Measurements from ENCODE around the gene SF3B2.

DNA sequence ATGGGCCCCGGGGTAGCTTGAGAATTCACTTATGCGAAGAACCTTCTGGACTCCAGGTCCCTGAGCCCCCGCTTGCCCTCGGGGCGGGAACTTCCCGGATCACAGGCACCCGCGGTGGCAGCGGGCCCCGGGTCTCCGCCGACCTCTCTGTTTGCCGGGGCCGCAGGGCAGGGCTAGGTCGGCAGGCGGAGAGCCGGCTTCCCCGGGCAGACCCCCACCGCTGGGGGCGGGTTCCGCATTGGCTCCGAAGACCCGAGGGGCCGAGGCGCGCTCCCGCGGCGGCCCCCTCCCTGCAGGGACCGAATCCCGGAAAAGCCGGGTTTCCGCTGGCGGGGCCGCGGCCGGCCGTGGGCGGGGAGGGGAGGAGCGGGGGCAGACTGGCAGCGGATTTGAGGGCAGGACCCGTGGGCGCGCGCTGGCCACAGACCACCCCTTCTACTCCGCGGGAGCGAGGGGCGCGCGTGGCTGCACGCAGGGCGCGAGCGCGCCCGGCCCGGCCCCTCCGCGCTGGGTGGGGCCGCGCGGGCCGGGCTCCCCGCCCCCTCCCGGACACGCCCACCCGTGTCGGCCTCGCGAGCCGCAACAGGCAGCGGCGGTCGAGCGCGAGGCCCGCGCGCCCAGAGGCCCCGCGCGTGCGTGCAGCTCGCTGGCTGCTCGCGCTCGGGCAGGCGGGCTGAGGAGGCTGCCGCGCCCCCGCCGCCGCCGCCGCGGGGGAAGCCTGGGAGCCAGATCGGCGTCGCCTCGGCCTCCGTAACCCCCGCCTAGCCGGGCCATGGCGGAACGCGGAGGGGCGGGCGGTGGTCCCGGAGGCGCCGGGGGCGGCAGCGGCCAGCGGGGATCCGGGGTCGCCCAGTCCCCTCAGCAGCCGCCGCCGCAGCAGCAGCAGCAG lies 17.8 kb downstream of the SF3B2 start, which contains the start of gene PACS1:
- TF ChIP-seq, protein P1, sequence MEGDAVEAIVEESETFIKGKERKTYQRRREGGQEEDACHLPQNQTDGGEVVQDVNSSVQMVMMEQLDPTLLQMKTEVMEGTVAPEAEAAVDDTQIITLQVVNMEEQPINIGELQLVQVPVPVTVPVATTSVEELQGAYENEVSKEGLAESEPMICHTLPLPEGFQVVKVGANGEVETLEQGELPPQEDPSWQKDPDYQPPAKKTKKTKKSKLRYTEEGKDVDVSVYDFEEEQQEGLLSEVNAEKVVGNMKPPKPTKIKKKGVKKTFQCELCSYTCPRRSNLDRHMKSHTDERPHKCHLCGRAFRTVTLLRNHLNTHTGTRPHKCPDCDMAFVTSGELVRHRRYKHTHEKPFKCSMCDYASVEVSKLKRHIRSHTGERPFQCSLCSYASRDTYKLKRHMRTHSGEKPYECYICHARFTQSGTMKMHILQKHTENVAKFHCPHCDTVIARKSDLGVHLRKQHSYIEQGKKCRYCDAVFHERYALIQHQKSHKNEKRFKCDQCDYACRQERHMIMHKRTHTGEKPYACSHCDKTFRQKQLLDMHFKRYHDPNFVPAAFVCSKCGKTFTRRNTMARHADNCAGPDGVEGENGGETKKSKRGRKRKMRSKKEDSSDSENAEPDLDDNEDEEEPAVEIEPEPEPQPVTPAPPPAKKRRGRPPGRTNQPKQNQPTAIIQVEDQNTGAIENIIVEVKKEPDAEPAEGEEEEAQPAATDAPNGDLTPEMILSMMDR (IDR thresholded peaks at IDR 0.05; ENCODE audit: low read depth, low read length, missing input control): peak; percentile 25
- TF ChIP-seq, protein P2, sequence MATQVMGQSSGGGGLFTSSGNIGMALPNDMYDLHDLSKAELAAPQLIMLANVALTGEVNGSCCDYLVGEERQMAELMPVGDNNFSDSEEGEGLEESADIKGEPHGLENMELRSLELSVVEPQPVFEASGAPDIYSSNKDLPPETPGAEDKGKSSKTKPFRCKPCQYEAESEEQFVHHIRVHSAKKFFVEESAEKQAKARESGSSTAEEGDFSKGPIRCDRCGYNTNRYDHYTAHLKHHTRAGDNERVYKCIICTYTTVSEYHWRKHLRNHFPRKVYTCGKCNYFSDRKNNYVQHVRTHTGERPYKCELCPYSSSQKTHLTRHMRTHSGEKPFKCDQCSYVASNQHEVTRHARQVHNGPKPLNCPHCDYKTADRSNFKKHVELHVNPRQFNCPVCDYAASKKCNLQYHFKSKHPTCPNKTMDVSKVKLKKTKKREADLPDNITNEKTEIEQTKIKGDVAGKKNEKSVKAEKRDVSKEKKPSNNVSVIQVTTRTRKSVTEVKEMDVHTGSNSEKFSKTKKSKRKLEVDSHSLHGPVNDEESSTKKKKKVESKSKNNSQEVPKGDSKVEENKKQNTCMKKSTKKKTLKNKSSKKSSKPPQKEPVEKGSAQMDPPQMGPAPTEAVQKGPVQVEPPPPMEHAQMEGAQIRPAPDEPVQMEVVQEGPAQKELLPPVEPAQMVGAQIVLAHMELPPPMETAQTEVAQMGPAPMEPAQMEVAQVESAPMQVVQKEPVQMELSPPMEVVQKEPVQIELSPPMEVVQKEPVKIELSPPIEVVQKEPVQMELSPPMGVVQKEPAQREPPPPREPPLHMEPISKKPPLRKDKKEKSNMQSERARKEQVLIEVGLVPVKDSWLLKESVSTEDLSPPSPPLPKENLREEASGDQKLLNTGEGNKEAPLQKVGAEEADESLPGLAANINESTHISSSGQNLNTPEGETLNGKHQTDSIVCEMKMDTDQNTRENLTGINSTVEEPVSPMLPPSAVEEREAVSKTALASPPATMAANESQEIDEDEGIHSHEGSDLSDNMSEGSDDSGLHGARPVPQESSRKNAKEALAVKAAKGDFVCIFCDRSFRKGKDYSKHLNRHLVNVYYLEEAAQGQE (IDR thresholded peaks at IDR 0.05): no peak
- TF ChIP-seq TAF1 (conservative IDR thresholded peaks at IDR 0.05) (no peak), SP1 (IDR thresholded peaks at IDR 0.05) (no peak), RAD21 (IDR thresholded peaks at IDR 0.05) (no peak)
- TF ChIP-seq, protein P3, sequence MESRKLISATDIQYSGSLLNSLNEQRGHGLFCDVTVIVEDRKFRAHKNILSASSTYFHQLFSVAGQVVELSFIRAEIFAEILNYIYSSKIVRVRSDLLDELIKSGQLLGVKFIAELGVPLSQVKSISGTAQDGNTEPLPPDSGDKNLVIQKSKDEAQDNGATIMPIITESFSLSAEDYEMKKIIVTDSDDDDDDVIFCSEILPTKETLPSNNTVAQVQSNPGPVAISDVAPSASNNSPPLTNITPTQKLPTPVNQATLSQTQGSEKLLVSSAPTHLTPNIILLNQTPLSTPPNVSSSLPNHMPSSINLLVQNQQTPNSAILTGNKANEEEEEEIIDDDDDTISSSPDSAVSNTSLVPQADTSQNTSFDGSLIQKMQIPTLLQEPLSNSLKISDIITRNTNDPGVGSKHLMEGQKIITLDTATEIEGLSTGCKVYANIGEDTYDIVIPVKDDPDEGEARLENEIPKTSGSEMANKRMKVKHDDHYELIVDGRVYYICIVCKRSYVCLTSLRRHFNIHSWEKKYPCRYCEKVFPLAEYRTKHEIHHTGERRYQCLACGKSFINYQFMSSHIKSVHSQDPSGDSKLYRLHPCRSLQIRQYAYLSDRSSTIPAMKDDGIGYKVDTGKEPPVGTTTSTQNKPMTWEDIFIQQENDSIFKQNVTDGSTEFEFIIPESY (IDR thresholded peaks at IDR 0.05): no peak

Data from liver (tissue), 3 donors.